HG02571 (cell line): ENCODE results near the gene GSN.

Source experiments
- ATAC-seq: cut with Tn5 transposase; IDR thresholded peaks from one replicate; pipeline ENCODE4 v1.9.1; 2021; ENCODE audit warnings: mild to moderate bottlenecking, moderate library complexity; ENCODE audit not compliant: unreplicated experiment

Gene GSN

DNA sequence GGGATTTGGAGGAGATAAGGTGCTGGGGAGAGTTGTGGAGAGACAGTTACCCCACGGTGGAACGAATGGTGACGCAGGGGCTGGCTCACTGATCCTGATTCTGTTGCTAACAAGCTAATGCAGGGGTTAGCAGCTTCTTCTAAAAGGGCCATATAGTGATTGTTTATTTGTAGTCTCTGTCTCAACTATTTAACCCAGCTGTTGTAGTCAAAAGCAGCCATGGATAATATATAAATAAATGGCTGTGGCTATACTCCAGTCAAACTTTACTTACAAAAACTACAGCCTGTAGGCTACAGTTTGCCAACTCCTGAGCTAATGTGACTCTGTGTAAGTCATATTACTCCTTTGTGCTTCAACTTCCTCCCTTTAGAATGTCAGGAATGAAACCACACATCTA, 80.3 kb downstream of the GSN start:
- no peak for ATAC-seq

DNA sequence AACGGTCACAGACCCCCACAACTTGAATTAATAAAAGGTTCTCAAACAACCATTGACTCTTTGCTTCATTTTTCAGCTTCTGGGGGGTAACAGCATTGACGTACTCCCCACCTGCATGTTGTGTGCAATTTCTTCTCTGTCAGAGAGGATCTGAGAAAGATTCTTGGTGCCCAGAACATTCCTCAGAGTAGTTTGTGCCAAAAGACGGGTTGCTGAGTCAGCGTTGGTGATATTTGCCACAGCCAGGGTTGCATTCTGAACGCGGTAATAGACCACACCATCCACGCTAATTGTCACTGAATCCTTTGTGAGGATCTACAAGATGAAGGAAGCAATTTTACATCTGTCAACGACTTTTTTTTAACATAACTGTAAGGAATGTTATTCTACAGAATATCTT, 81.0 kb downstream of the GSN start:
- ATAC-seq = no peak

DNA sequence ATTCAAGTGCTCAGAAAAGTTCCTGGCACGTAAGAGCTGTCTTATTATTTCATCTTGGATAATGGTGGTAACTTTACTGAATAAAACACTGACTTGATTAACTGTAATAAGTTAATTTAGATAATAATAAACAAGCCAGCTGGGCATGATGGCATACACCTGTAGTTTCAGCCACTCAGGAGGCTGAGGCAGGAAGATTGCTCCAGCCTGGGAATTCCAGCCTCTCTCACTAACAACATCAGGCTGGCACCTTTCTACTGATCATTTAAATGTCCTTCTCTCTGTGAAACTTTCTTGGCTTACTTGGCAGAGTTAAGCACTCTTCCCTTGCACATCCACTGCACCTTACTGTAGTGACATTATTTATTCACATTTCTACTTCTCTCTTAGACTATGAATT, 82.1 kb downstream of the GSN start:
- no peak for ATAC-seq

DNA sequence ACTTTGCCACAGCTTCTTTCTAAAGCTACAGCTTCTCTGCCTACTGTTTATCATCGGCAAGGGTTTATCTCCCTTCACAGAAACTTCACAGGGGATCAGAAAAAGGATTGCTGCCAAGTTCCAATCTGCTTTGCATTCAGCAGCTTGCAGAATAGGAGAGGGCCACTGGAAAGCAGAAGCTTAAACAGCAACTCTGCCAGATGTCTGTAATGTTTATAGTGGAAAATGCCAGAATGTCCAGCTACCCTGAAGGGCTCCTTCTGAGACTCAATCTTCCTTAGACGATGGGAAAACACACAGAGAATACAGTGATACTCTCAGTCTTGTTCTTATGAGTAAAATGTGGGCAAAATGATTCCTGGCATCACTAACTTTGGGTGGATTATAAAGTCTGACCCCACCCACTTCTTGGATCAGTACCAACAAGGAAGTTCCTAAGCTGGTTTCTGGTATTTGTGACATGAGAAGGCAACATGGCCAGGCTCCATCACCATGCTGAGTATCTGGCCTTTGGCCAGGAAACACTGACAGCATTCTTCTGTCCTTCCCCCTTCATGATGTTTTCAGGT, 83.1 kb downstream of the GSN start:
- ATAC-seq = no peak

DNA sequence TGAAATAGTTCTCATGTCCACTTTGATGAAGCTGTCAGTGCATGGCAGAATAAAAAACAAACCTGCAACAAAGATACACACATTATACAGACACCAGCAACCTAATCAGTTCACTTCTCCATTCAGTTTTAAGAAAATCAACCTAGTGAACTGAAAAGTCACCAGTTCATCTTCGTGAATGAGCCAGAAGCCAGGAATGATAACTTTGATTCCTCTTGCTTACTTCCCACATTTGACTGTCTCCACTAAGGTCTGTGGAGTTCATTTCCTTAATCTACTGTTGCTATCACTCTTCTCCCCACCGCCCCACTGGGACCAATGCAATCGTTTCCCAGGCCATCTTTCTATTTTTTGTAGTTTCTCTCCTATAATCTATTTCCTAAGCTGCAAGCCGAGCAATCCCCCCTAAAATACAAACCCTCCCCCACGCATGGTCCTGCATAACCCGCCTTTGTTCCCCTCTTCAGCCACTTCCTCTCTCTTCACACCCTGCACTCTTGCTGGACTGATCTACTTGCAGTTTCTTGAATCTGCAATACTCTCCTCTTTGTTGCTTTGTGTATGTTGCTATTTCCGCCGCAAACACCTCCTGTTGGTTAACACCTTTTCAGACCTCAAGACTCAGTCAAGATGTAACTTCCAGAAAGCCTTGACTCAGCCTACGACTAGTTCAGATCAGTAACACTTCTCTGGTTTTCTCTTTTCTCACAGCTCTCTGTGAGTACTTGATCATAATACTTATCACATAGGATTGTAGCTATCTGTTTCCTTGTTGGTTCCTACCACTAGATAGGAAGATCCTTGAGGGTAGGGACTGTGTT, 85.5 kb downstream of the GSN start:
- ATAC-seq = peak; percentile 91

DNA sequence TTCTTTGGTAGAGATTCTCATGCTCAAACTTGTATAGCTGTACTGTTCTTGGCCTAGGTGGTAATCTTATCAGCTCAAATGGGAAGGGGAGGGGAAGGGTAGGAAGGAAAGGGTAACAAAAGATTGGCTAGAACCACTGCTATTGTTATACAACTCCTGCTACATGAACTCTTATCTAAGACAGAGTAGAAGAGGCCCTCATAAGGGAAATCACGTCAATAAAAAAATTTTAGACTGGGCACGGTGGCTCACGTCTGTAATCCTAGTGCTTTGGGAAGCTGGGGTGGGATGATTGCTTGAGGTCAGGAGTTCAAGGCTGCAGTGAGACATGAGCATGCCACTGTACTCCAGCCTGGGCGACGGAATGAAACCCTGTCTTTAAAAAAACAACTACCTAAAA, 86.2 kb downstream of the GSN start:
- ATAC-seq = no peak

DNA sequence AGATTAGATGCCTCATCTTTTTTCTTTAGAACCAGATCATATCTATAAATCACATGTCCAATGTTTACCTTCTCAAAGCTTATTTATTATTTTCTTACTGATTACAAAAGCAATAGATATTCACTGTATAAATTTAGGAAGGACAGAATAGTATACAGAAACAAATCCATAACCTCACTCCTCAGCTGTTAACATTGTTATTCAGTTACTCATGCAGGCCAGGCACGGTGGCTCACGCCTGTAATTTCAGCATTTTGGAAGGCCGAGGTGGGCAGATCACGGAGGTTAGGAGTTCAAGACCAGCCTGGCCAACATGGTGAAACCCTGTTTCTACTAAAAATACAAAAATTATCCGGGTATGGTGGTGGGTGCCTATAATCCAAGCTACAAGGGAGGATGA, 86.8 kb downstream of the GSN start:
- no peak for ATAC-seq

DNA sequence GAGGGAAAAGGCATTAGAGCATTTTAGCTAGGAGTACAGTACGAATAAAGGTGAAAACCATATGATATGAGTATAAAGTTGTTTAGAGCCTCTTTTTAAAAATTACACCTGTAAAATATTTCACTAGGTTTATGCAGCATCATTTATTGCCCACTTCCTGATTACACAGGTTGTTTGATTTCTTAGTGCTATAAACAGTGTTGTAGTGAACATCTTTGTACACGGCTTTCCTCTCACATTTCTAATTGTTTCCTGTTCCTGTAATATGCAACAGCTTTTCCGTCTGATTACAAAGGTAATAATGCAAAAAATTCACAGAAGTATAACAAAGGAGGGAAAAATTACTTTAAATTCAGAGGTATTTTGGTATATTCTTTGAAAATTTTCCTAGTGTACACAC, 89.0 kb downstream of the GSN start:
- no peak for ATAC-seq

DNA sequence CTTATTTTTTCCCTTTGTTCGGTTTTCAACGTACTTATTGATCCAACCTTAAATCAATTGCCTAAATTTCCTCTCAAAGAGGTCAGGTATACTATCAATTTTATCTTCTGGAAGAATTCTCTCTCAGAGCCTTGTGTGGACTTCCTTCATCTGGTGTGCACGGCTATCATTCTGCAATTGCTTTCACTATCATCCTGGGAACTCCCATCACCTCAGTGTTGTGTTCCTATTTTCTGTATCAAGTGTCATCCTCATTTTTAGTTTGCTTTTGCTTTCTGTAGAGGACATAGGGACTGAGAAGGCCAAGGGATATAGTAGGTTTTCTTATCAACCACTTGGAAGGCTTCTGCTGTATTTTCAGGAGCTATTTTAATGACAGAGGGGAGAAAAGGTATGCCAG, 90.8 kb downstream of the GSN start:
- no peak for ATAC-seq

DNA sequence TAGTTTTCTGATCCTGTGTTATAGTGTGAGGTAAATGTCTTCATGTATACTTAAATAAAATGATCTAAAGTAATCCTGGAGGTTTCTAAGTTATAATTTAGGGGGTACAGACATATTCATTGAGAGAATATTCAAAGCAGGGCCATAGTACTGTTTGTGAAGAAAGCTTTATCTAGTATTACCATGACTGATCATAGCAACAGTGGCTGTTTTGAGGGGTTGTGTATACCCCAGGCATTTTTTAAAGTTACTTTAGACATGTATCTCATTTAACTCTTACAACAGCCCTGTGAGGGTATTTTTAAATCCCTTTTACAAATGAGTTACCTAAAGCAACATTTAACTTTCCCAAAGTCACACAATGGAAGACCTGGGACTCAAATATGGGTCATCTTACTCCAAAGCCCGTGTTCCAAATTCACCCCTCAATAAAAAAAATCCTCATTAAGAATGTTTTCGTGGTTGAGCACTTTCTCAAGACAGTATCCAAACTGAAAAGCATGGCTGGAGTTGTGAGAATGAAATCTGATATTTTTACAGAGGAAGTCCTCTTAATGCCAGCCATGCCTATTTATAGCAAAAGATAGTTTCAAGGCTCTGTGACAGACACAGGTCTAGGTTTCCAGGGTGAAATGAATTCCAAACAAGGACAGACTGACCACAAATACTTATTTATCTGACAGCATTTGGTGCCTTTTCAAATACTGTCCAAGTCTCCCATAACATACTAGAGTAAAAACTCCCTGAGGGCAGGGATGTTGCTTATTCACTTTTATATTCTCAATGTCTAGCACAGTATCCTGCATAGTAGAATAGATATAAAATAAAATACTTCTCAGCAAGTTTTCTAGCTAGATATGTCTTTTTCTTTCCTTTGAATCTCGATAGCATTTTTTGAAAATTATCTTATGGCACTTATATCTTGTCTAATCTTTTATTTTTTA, 91.7 kb downstream of the GSN start:
- ATAC-seq = no peak

DNA sequence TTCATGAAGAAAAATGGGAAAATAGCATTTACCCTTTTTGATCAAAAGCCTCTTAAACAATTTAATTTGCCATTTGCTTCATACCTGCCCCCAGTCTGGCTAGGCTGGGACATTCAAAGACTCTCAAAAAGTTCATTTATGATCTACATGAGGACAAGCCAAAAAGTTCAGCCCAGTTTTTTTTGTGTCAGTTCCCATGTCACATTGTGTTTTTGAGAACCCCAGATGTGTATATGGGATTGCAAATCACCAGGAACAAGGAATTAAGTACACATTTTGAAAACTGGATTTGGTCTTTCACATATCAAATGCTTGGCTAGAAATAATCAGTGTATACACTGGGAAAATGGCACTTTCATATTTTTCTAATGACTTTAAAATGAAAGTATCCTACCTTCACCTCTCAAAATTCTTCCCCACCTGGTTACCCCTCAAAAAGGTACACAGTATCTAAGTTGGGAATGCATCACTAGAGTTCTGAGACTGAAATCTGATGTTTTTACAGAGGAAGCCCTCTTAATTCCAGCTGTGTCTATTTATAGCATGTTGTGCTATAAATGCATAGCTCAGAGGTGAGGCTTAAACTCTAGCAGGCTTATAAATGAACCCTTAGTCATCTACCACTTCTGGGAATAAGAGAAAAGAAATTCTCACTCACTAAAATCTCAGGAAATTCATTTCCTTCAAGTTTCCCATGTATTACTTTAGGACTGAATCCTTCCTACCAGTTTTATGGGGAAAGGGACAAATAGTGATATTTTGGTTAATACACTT, 92.8 kb downstream of the GSN start:
- no peak for ATAC-seq

DNA sequence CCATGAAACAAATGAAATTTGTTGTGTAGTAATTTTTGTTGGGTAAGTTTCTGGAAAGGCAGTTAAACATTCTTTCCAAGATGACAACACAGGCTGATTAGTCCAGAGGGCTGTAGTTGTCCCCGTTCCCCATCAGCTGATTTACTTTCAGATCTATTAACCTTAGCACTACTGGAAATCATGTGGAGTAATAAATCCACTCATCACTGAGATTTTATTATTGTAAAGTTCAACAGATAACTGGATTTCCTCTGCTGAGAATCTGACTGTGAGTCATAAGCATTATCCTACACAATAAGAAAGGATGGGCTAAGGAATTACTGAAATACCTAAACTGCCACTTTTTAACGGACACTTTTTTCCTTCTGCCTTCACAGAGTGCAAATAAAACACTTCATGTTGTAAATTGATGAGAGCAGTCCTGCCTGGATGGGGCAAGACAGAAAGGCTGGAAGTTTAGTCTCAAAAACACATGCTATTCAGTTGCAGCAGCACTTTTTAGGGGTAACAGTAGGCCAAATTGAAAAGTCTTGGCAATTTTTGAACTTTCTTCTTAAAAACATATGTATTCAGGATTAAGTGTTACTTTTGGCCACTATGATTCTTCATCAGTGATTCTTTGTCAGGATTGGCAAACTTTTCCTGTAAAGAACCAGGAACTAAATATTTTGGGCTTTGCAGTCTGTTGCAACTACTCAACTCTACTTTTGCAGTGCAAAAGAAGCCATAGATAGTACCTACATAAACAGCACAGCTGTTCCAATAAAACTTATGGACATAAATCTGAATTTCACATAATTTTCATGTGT, 95.1 kb downstream of the GSN start:
- no peak for ATAC-seq

DNA sequence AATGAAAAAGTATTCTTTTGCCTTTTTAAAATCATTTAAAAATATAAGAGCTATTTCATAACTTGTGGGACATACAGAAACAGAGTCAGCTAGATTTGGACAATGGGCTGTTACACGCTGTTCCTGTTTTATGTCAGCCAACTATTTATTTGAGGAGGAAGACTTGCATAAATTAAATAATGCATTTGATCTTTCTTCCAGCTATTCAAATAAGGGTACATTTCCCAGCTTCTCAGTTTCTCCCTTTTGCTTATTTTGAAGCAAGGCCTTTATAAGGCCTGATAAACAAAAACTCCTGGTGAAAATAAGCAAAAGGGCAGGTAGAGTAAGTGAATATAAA, 95.6 kb downstream of the GSN start:
- ATAC-seq = no peak

DNA sequence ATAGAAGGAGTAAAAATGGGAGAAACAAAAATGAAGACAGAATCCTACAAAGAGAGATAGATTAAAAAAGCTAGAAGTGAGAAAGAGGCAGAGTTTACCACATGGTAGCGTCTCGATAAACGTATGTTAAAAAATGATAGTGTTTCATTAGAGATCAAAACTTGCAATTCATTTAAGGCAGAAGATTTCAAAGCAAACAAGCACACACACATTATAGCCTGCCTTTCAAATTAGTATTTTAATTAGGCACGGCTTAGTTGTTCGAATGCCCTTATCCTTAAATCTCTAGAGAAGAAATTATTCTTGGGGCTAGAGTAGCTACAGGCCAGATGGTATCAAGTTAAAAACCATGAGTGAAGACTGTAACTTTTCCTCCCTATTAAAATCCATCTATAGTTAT, 96.1 kb downstream of the GSN start:
- no peak for ATAC-seq

DNA sequence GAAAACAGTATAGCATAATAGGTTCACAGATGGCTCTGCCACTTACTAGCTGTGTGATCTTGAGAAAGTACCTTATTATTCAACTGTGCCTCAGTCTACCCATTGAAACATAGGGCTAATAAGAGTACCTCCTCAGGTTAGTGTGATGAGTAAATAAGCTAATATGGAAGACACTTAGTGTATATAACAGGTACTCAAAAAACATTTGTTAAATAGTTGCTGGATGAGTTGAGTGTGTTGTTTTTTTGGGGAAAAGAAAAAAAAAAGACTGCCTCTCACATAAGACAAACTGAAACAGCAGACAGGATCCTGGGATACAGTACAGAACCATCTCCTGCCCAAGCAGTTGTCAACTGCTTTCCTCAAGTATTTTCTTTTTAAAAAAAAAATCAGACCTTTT, 96.9 kb downstream of the GSN start:
- no peak for ATAC-seq

DNA sequence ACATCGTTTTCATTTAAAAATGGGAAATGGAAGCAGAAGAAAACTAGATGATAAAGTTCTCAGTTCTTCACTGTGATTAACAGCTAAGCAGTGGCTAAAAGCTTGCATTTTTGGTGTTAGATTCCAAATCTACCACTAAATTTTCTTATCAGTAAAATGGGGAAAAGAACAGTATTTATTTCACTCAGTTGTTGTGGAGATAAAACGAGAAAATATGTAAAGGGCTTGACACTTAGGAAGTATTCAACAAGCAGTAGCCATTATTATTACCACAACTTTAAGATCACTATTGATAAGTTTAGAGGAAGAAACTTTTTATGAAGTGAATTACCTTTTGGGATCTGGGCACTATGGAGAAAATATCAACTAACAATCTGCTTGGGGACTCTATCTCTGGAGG, 97.6 kb downstream of the GSN start:
- ATAC-seq = no peak

DNA sequence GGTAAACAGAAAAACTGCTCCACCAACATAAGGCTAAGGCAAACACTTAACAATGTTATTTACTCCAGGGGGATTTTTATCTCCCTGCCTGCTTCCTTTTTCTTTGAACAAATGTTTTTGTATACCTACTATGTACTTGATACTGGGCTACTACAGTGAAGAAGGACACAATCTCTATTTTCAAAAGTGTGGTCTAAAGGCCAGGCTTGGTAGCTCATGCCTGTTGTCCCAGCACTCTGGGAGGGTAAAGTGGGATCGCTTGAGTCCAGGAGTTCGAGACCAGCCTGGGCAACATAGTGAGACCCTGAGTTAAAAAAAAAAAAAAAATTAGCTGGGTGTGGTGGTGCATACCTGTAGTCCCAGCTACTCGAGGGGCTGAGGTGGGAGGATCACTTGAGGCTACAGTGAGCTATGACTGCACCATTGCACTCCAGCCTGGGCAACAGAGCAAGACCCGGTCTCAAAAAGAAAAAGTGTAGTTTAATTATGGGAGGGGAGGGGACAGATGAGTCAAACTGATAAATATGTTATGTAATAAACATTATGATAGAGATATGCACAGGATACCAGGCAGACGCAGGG, 98.7 kb downstream of the GSN start:
- no peak for ATAC-seq

DNA sequence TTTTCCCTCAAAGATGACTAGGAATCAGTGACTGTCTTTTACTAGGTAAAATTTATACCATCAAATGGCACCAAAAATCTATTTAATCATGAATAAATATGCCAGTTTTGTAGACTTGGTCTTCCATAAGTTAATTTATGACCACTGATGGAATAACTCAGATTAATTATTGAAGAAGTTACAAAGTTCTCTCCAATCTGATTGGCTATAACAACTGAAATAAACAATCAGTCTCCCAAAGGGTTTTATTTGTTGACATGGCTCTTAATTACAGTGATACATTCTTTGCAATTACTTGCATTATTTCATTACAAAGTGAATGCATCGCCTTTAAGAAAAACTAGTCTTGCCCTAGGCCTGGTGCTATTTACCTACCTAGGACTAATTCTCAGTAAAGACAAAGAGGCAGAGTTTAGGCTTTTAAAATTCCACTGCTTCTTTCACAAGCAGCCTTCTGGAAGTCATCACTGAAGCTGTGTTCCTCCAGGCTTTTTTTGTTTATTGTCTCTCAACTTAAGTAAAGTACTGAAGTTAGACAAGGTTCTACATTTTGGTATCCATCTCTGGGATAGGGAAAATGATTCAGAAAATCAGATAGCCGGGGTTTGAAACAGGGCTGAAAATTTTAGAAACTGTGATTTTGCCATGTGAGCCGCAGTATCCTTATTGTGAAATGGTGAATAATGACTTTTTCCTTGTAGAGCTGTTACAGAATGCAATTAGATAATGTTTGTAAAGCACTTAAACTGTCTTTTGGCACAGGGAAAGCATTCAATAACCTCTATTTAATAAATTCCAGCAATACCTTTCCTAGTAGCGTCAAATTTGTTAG, 99.6 kb downstream of the GSN start:
- no peak for ATAC-seq

DNA sequence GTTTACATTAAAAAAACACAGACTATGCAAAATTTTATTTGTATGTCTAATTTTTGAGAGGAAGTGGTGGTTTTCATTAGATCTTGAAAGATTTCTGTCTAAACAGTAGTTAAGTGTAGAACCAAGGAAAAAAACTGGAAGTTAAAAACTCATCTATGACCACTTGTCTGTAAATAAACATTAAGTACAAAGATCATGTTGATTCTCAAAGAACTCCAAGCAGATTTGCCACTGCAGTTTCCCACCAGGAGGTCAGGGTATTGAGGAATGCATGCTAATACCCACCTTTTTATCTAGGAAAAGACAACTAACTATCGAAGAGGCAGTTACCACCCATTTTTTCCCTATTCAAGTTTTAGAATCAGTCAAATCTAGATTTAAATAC, 100.2 kb downstream of the GSN start:
- ATAC-seq = no peak
